Type B pancreatic cell (in vitro differentiated cells): ENCODE data around the gene WNT9A. TPM values are rescaled to one million over a fixed set of nuclear protein-coding genes. Genes with fewer than 3 reads are reported as not detected.
A peak's percentile ranks its signal among the peaks of the same experiment; 100 is the strongest.

Experiments used
- DNase-seq: peaks from one replicate; pipeline ENCODE4 v3.0.0; 2021; ENCODE audit warnings: mixed read lengths; ENCODE audit not compliant: unreplicated experiment; ENCODE audit errors: extremely low spot score
- H3K27ac Mint-ChIP-seq: 2 replicates; pipeline ENCODE4 v1.8.0; 2021; ENCODE audit warnings: mild to moderate bottlenecking, mixed read lengths
- H3K27me3 Mint-ChIP-seq: 2 replicates; pipeline ENCODE4 v1.8.0; 2021; ENCODE audit warnings: mixed read lengths
- H3K36me3 Mint-ChIP-seq: 2 replicates; pipeline ENCODE4 v1.8.0; 2021; ENCODE audit warnings: mixed read lengths
- H3K4me1 Mint-ChIP-seq: one replicate; pipeline ENCODE4 v1.8.0; 2021; ENCODE audit warnings: mixed read lengths; ENCODE audit not compliant: unreplicated experiment
- H3K4me3 Mint-ChIP-seq: 2 replicates; pipeline ENCODE4 v1.8.0; 2021; ENCODE audit warnings: mild to moderate bottlenecking, mixed read lengths
- H3K9me3 Mint-ChIP-seq: 2 replicates; pipeline ENCODE4 v1.8.0; 2021; ENCODE audit warnings: mixed read lengths
- total RNA-seq: library from RNA; stranded (reverse); gene quantifications from 2 replicates; pipeline ENCODE4 v1.2.1, GENCODE V29; 2021; ENCODE audit warnings: low replicate concordance
- TF ChIP-seq, protein P1 (sequence below): fragments of 200-600 bp; sonication (generic); conservative IDR thresholded peaks from 2 replicates; pipeline ENCODE4 v1.5.0; 2021; ENCODE audit warnings: antibody characterized with exemption, mild to moderate bottlenecking

WNT9A gene
- total RNA-seq, 1 donor from 2014 or later, result 4.3 TPM

DNA sequence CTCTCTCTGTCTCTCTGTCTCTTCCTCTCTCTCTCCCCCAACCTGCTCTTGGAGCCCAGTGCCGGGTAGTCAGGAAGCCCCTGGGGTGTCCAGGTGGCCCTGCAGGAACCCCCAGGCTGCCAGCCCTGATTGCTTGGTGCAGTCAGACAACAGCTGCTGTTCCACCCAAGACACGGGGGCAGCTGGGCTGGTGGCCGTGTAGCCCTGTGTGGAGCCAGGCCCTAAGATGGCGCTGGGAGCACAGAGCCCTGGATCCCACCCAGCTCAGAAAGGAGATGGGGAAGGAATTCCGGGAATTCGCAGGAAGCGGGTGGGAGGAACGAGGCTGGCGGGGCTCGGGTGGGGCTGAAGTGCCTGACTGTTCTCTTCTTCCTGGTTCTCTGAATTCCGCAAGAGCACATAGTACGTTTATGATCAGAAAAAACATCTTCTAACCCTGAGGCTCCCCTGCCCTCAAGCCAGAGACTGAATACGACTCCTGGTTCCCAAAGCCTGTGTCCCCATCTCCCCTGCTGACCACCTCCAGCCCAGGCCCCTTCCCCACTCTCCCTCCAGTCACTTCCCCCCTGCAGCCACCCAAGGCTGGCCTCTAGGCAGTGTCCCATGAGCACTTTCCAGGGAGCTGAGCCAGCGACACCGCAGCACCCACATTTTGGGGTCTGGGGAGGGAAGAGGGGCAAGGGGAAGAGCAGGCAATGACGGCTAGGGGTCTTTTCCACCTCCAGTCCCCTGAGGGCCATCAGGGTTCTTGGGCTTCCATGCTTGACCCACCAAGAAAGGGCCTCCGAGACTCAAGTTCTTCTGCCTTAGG lies 55.0 kb downstream of the WNT9A start:
- no peak overlapping the region for H3K4me3 Mint-ChIP-seq
- TF ChIP-seq, protein P1, sequence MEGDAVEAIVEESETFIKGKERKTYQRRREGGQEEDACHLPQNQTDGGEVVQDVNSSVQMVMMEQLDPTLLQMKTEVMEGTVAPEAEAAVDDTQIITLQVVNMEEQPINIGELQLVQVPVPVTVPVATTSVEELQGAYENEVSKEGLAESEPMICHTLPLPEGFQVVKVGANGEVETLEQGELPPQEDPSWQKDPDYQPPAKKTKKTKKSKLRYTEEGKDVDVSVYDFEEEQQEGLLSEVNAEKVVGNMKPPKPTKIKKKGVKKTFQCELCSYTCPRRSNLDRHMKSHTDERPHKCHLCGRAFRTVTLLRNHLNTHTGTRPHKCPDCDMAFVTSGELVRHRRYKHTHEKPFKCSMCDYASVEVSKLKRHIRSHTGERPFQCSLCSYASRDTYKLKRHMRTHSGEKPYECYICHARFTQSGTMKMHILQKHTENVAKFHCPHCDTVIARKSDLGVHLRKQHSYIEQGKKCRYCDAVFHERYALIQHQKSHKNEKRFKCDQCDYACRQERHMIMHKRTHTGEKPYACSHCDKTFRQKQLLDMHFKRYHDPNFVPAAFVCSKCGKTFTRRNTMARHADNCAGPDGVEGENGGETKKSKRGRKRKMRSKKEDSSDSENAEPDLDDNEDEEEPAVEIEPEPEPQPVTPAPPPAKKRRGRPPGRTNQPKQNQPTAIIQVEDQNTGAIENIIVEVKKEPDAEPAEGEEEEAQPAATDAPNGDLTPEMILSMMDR, result no peak
- H3K27me3 Mint-ChIP-seq, result no peaks in the 10 kb centered on the region
- peaks cover 8% of the 10 kb centered on the region for H3K4me1 Mint-ChIP-seq
- H3K9me3 Mint-ChIP-seq, result no peaks in the 10 kb centered on the region
- H3K27ac Mint-ChIP-seq, result peak overlapping the region; percentile 70
- DNase-seq, result peak; percentile 63
- no peaks in the 10 kb centered on the region for H3K36me3 Mint-ChIP-seq

DNA sequence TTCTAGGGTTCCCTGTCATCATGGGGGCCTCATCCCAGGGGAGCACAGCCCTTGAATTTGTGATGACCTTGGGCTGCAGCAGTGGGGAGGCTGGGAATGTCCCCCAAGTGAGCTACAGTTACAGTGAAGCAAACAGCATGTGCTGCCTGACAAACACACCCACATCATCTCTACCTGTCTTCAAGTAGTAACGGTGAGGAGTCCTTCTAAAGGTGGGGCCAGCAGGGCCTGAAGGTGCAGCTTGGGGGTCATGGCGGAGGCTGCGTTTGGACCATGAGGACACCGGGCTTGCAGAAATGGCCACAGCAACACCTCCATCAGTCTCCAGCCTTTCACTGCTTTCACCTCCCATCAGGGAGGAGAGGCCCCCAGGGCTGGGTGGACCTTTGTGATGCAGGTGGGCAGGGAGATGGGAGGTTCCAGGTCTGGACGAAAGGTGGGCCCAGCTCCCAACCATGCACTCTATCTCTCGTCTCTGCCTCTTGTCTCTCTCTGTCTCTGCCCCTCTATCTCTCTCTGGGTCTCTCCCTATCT lies 55.7 kb downstream of the WNT9A start:
- no peaks in the 10 kb centered on the region for H3K9me3 Mint-ChIP-seq
- H3K4me3 Mint-ChIP-seq, result no peak overlapping the region
- TF ChIP-seq, protein P1, result no peak
- no peaks in the 10 kb centered on the region for H3K27me3 Mint-ChIP-seq
- H3K4me1 Mint-ChIP-seq, result peaks cover 8% of the 10 kb centered on the region
- H3K36me3 Mint-ChIP-seq, result no peaks in the 10 kb centered on the region
- H3K27ac Mint-ChIP-seq, result no peak overlapping the region
- no peak for DNase-seq

DNA sequence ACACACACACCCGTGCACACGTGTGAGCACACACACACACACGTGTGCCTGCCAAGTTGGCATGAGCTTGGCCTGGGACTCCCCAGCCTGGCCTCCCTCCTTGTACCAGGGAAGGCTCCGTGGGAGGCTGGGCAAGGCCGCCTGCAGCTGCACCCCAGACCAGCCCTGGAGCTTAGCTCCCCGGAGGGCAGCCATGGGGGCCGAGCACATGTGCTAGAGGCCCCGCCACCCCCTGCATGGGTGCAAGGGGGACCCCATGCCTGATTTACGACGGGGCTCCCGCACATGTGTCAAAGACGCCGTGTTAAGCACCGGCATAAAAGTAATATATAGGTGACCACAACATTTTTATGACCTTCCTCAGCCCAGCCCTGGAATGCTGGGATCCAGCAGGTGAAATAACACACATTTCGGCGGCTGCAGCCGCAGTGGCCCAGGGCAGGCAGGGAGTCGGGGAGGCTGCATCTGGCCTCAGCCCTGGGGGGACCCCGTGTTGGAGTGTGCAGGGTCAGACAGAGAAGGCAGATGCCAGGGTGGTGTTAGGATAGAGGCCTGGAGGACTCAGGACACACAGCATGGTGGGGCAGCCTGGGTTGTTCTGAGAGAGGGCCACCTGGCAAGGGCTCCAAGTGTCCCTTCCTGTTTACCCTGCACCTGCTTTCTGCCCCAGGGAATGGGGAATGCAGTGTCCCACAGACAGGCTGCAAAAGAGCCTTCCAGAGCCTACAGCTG lies 56.3 kb downstream of the WNT9A start:
- Mint-ChIP-seq H3K36me3 (no peaks in the 10 kb centered on the region), H3K4me3 (no peak overlapping the region), H3K9me3 (no peaks in the 10 kb centered on the region), H3K4me1 (peaks cover 8% of the 10 kb centered on the region), H3K27me3 (no peaks in the 10 kb centered on the region), H3K27ac (no peak overlapping the region)
- TF ChIP-seq, protein P1, result no peak
- peak; percentile 57 for DNase-seq

DNA sequence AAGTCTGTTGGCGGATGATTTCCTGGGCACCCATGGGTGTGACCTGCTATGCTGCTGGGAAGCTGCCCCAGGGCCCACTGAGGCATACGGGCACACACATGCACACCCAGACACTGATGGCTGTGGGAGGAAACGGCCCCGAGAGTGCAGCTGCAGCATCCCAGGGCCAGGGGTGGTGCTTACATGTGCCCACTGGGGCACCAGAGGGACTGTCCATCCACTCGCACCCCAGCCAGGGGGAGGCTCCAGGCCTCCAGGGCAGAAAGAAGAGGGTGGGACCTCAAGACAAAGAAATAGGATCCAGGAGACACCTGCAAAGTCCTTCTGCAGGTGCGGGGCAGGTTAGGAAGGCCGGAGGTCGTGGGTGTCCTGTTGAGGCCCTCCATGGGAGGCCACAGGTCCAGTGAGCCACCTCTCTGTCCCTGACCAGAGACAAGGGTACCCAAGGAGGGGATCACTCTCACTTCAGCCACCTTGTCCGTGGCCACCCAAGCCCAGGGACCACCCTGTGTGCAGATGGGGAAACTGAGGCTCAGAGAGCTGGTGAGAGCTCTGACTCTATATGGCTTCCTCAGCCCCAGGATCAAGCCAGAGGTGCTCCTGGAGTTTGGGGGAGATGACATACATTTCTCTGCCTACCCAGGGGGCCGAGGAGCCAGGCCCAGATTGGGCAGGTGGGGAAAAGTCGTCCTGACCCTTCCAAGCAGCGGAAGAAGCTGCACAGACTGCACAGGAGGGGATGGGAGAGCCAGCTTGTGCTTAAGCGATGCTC lies 57.1 kb downstream of the WNT9A start:
- H3K27me3 Mint-ChIP-seq, result no peaks in the 10 kb centered on the region
- H3K9me3 Mint-ChIP-seq, result no peaks in the 10 kb centered on the region
- peaks cover 8% of the 10 kb centered on the region for H3K4me1 Mint-ChIP-seq
- no peaks in the 10 kb centered on the region for H3K36me3 Mint-ChIP-seq
- H3K4me3 Mint-ChIP-seq, result no peak overlapping the region
- peak; percentile 58 for DNase-seq
- TF ChIP-seq, protein P1, result no peak
- H3K27ac Mint-ChIP-seq, result no peak overlapping the region

DNA sequence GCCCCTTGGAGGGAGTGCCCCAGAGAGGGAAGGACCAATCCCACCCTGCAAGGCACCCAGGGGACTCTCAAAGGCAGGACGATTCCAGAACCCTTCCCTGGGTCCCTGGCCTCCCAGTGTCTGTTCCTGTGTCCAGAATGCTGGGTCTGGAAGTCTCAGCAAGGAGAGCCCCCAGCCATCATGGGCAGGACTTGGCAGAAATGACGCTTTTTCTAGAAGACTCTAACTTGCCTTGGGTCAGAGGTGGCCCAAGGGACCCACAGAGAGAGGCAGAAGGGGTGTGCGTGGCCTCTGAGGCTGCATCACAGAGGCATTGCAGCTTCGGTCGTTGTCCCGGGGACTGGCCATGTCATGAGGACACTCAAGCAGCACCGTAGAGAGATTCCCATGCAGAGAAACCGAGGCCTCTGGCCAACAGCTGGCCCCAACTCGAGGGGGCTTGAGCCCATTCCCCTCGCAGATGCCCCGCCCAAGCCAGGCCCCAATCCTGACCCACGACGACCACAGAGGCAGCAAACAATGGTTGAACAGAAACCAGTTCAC lies 57.8 kb downstream of the WNT9A start:
- H3K36me3 Mint-ChIP-seq, result no peaks in the 10 kb centered on the region
- peak; percentile 63 for DNase-seq
- H3K4me3 Mint-ChIP-seq, result no peak overlapping the region
- peaks cover 6% of the 10 kb centered on the region for H3K4me1 Mint-ChIP-seq
- no peaks in the 10 kb centered on the region for H3K27me3 Mint-ChIP-seq
- H3K9me3 Mint-ChIP-seq, result no peaks in the 10 kb centered on the region
- H3K27ac Mint-ChIP-seq, result no peak overlapping the region
- TF ChIP-seq, protein P1, result no peak
